ENCODE data around the gene JAK1.

- no peak for TF ChIP-seq POLR2A (IDR thresholded peaks at IDR 0.05)
- TF ChIP-seq CTCF (IDR thresholded peaks at IDR 0.05), result no peak
Measured at GRCh38 chr1:64890699-64891447, 75.5 kb downstream of the JAK1 start.
